IPS-NIHi7 (cell line): ENCODE measurements around the gene CACNA2D4.

Source experiments
- DNase-seq: peaks from one replicate; pipeline ENCODE4 v3.0.0; 2012; ENCODE audit warnings: mixed read lengths; ENCODE audit errors: extremely low spot score

The CACNA2D4 gene

GRCh38 chr12:1800401-1801302 is 117.8 kb downstream of the CACNA2D4 start:
- DNase-seq: peak; percentile 75

GRCh38 chr12:1799882-1800400 is 118.5 kb downstream of the CACNA2D4 start:
- no peak for DNase-seq

- no peak for DNase-seq
Measured at GRCh38 chr12:1799051-1799881, 119.2 kb downstream of the CACNA2D4 start.

GRCh38 chr12:1798641-1799020 is 119.8 kb downstream of the CACNA2D4 start:
- DNase-seq: no peak

- no peak for DNase-seq
Measured at GRCh38 chr12:1797991-1798640, 120.3 kb downstream of the CACNA2D4 start.

GRCh38 chr12:1797011-1797901 is 121.2 kb downstream of the CACNA2D4 start:
- no peak for DNase-seq

- no peak for DNase-seq
Measured at GRCh38 chr12:1796515-1797010, 121.9 kb downstream of the CACNA2D4 start.

- DNase-seq: peak; percentile 89
Measured at GRCh38 chr12:1795785-1796514, 122.5 kb downstream of the CACNA2D4 start.

- DNase-seq: no peak
Measured at GRCh38 chr12:1795221-1795784, 123.1 kb downstream of the CACNA2D4 start.

- no peak for DNase-seq
Measured at GRCh38 chr12:1794440-1795090, 123.9 kb downstream of the CACNA2D4 start.

- no peak for DNase-seq
Measured at GRCh38 chr12:1793426-1794210, 124.8 kb downstream of the CACNA2D4 start.

GRCh38 chr12:1792406-1792805 is 126.0 kb downstream of the CACNA2D4 start:
- DNase-seq: no peak

- DNase-seq: peak; percentile 58
Measured at GRCh38 chr12:1791104-1791841, 127.2 kb downstream of the CACNA2D4 start.

- DNase-seq: no peak
Measured at GRCh38 chr12:1790444-1790843, 128.0 kb downstream of the CACNA2D4 start.

- no peak for DNase-seq
Measured at GRCh38 chr12:1787714-1788113, 130.7 kb downstream of the CACNA2D4 start.

GRCh38 chr12:1782215-1782614 is 136.2 kb downstream of the CACNA2D4 start:
- no peak for DNase-seq

- DNase-seq: no peak
Measured at GRCh38 chr12:1781772-1782171, 136.7 kb downstream of the CACNA2D4 start.

- no peak for DNase-seq
Measured at GRCh38 chr12:1779783-1780182, 138.7 kb downstream of the CACNA2D4 start.
